Measurements from ENCODE around the gene PTK7. TPM values are rescaled to one million over a fixed set of nuclear protein-coding genes. Genes with fewer than 3 reads are reported as not detected.

PTK7 gene
- total and polyA plus RNA-seq, 2 donors (not counting 1 experiment from before 2014, with no cell fraction given): not detected

- no peak for TF ChIP-seq EZH2 (IDR thresholded peaks at IDR 0.05; ENCODE audit: borderline replicate concordance, insufficient read depth, low read depth, low read length, poor library complexity, severe bottlenecking)
- no peak for TF ChIP-seq CTCF (IDR thresholded peaks at IDR 0.05)
- no peaks in the 10 kb centered on the region for H3K27me3 Mint-ChIP-seq
- ChIA-PET POLR2A (no interaction called here), CTCF (interaction anchor here (1.2 kb wide), 1 partner anchor 317 kb away, joined by 3 read pairs; no protein-coding TSS in a partner anchor)
- H4K20me1 ChIP-seq (ENCODE audit: control insufficient read depth, insufficient read depth, low read length, poor library complexity, severe bottlenecking): peaks cover 33% of the 10 kb centered on the region
- DNase-seq (no peak), ATAC-seq (ENCODE audit: low read depth) (no peak)
- WGBS (ENCODE audit: insufficient coverage): 94% methylated on average over 9 of the region's 11 CpGs
- peak overlapping the region; percentile 50 for H3K27ac Mint-ChIP-seq
- H3K9ac ChIP-seq (ENCODE audit: low read length): no peak overlapping the region
- no peaks in the 10 kb centered on the region for H3K27me3 ChIP-seq (replicated peaks in 1 of 4; ENCODE audit: control extremely low read depth in 1 of 4, control insufficient read depth in 3 of 4, insufficient read depth in 4 of 4, low read length in 3 of 4)
- H2AFZ ChIP-seq (ENCODE audit: insufficient read depth, low read depth, low read length, poor library complexity, severe bottlenecking): no peak overlapping the region
- peaks cover 41% of the 10 kb centered on the region for H3K4me1 Mint-ChIP-seq
- peak overlapping the region; percentile 8 to 90 for H3K27ac ChIP-seq (ENCODE audit: low read length in 2 of 2)
- H3K36me3 ChIP-seq (replicated peaks in 1 of 2; ENCODE audit: control extremely low read depth in 1 of 2, control insufficient read depth in 1 of 2, extremely low read depth in 1 of 2, insufficient read depth in 2 of 2, low read length in 1 of 2): peaks cover 0 to 40% of the 10 kb centered on the region in 2 experiments
- intact Hi-C loops (cut with micrococcal nuclease): no loop called here
- H3K9me3 ChIP-seq (ENCODE audit: control extremely low read depth in 1 of 3, control insufficient read depth in 2 of 3, insufficient read depth in 1 of 3, low read length in 2 of 3): no peaks in the 10 kb centered on the region
- no peak overlapping the region for H3K4me3 ChIP-seq (ENCODE audit: control extremely low read depth in 1 of 5, extremely low read depth in 1 of 5, insufficient read depth in 1 of 5, low read depth in 2 of 5, low read length in 4 of 5)
- no peak overlapping the region for H3K4me3 Mint-ChIP-seq
- H3K4me1 ChIP-seq (ENCODE audit: control insufficient read depth in 2 of 2, insufficient read depth in 2 of 2, low read length in 2 of 2): peaks cover 30 to 40% of the 10 kb centered on the region in 2 donors
- peaks cover 47% of the 10 kb centered on the region for H3K79me2 ChIP-seq (ENCODE audit: control insufficient read depth, insufficient read depth, low read length)
- H3K4me2 ChIP-seq (replicated peaks; ENCODE audit: low read depth, low read length, poor library complexity, severe bottlenecking): no peak overlapping the region
- H3K9me3 Mint-ChIP-seq (ENCODE audit: insufficient read depth): no peaks in the 10 kb centered on the region
These were observed 99.7 kb downstream of the PTK7 start for GRCh38 chr6:43175676-43176422.

GRCh38 chr6:43176423-43176786 lies 100.3 kb downstream of the PTK7 start:
- ChIA-PET POLR2A (no interaction called here), CTCF (interaction anchor here (0.7 kb wide), 1 partner anchor 45 kb away, joined by 3 read pairs; no protein-coding TSS in a partner anchor)
- ATAC-seq (ENCODE audit: low read depth): no peak
- Histone ChIP-seq H3K27ac (ENCODE audit: low read length in 2 of 2) (peak overlapping the region in 1 of 2 donors; percentile 90), H3K9me3 (ENCODE audit: control extremely low read depth in 1 of 3, control insufficient read depth in 2 of 3, insufficient read depth in 1 of 3, low read length in 2 of 3) (no peaks in the 10 kb centered on the region), H3K36me3 (replicated peaks in 1 of 2; ENCODE audit: control extremely low read depth in 1 of 2, control insufficient read depth in 1 of 2, extremely low read depth in 1 of 2, insufficient read depth in 2 of 2, low read length in 1 of 2) (peaks cover 0 to 40% of the 10 kb centered on the region in 2 experiments), H3K27me3 (replicated peaks in 1 of 4; ENCODE audit: control extremely low read depth in 1 of 4, control insufficient read depth in 3 of 4, insufficient read depth in 4 of 4, low read length in 3 of 4) (no peaks in the 10 kb centered on the region), H4K20me1 (ENCODE audit: control insufficient read depth, insufficient read depth, low read length, poor library complexity, severe bottlenecking) (peaks cover 33% of the 10 kb centered on the region), H2AFZ (ENCODE audit: insufficient read depth, low read depth, low read length, poor library complexity, severe bottlenecking) (no peak overlapping the region), H3K4me2 (replicated peaks; ENCODE audit: low read depth, low read length, poor library complexity, severe bottlenecking) (no peak overlapping the region), H3K79me2 (ENCODE audit: control insufficient read depth, insufficient read depth, low read length) (peaks cover 47% of the 10 kb centered on the region), H3K4me1 (ENCODE audit: control insufficient read depth in 2 of 2, insufficient read depth in 2 of 2, low read length in 2 of 2) (peaks cover 34 to 44% of the 10 kb centered on the region in 2 donors), H3K4me3 (ENCODE audit: control extremely low read depth in 1 of 5, extremely low read depth in 1 of 5, insufficient read depth in 1 of 5, low read depth in 2 of 5, low read length in 4 of 5) (no peak overlapping the region), H3K9ac (ENCODE audit: low read length) (no peak overlapping the region)
- Mint-ChIP-seq H3K9me3 (ENCODE audit: insufficient read depth) (no peaks in the 10 kb centered on the region), H3K4me1 (peaks cover 45% of the 10 kb centered on the region), H3K27ac (peak overlapping the region; percentile 50), H3K4me3 (no peak overlapping the region), H3K27me3 (no peaks in the 10 kb centered on the region)
- intact Hi-C loops (cut with micrococcal nuclease): no loop called here
- no peak for DNase-seq
- 100% methylated on average over 1 of the region's 6 CpGs for whole genome bisulfite sequencing (ENCODE audit: insufficient coverage)
- TF ChIP-seq CTCF (IDR thresholded peaks at IDR 0.05): no peak
